Left renal pelvis (tissue), 4 donors: ENCODE data around the gene GGNBP2. TPM values are rescaled to one million over a fixed set of nuclear protein-coding genes. Genes with fewer than 3 reads are reported as not detected.

Source experiments
- DNase-seq, 4 donors: peaks; one replicate each; pipeline ENCODE4 v3.0.0-alpha.2; 2013; ENCODE audit warnings: low read depth in 4 of 4, low spot score in 3 of 4
- polyA plus RNA-seq, 4 donors: library from polyadenylated mRNA; unstranded; fragments of 120-200 nt; gene quantifications; one replicate each; pipeline ENCODE4 v1.2.1, GENCODE V29; 2013; ENCODE audit not compliant: insufficient read length in 4 of 4

Gene GGNBP2
- polyA plus RNA-seq, 4 donors, result 56.3 to 92.5 (median 85.9) TPM

GRCh38 chr17:36628576-36628975 is 83.9 kb downstream of the GGNBP2 start:
- no peak for DNase-seq

- DNase-seq, result no peak
Measured at GRCh38 chr17:36629252-36629847, 84.6 kb downstream of the GGNBP2 start.

- no peak for DNase-seq
Measured at GRCh38 chr17:36629970-36630502, 85.3 kb downstream of the GGNBP2 start.

GRCh38 chr17:36631022-36631421 is 86.3 kb downstream of the GGNBP2 start:
- no peak for DNase-seq

GRCh38 chr17:36632916-36633771 is 88.4 kb downstream of the GGNBP2 start:
- no peak for DNase-seq

Other genes with a start within 250 kb of the GGNBP2 start
- not detected for gene TBC1D3G, start 221.0 kb upstream of the GGNBP2 start, polyA plus RNA-seq
- not detected for gene TBC1D3H, start 156.5 kb upstream of the GGNBP2 start, polyA plus RNA-seq
- 10 to 100 TPM; 40.8 to 71.3 (median 67.9) TPM for gene ZNHIT3, start 58.2 kb upstream of the GGNBP2 start, polyA plus RNA-seq
- 10 to 100 TPM; 26.1 to 61.1 (median 41.0) TPM for gene MYO19, start 10.1 kb upstream of the GGNBP2 start, polyA plus RNA-seq
- 10 to 100 TPM in 3 of 4 donors, 1 to 10 TPM in 1; 9.4 to 14.9 (median 12.6) TPM for gene PIGW, start 9.9 kb upstream of the GGNBP2 start, polyA plus RNA-seq
- 10 to 100 TPM in 3 of 4 donors, 1 to 10 TPM in 1; 7.1 to 30.8 (median 22.7) TPM for gene DHRS11, start 47.0 kb downstream of the GGNBP2 start, polyA plus RNA-seq
- gene MRM1, start 56.7 kb downstream of the GGNBP2 start, polyA plus RNA-seq, result 1 to 10 TPM; 2.1 to 6.0 (median 3.9) TPM